Measurements from ENCODE around the gene PHB1. TPM values are rescaled to one million over a fixed set of nuclear protein-coding genes. Genes with fewer than 3 reads are reported as not detected.

The PHB1 gene
- total RNA-seq, 1 donor from 2014 or later = 440 TPM

- no peak for DNase-seq
- Mint-ChIP-seq H3K9me3 (no peaks in the 10 kb centered on the region), H3K4me1 (peaks cover 47% of the 10 kb centered on the region), H3K4me3 (no peak overlapping the region), H3K36me3 (ENCODE audit: low read depth) (peaks cover 2% of the 10 kb centered on the region), H3K27ac (no peak overlapping the region), H3K27me3 (no peaks in the 10 kb centered on the region)
- intact Hi-C loops (cut with micrococcal nuclease) = no loop called here
Measured at GRCh38 chr17:49356320-49356719, 58.4 kb downstream of the PHB1 start.

Other genes with a start within 250 kb of the PHB1 start
- 18.2 and 19.5 TPM in 2 replicates for gene GNGT2, start 204.3 kb downstream of the PHB1 start, total RNA-seq
- gene ABI3, start 204.2 kb downstream of the PHB1 start, total RNA-seq = 27.8 and 28.4 TPM in 2 replicates
- gene PHOSPHO1, start 184.1 kb downstream of the PHB1 start, total RNA-seq = 0.09 TPM in 1 of 2 replicates, not detected in the other
- 4.5 and 5.5 TPM in 2 replicates for gene ZNF652, start 52.6 kb downstream of the PHB1 start, total RNA-seq
- 0.33 TPM in 1 of 2 replicates, not detected in the other for gene NGFR, start 80.4 kb upstream of the PHB1 start, total RNA-seq
- gene NXPH3, start 161.0 kb upstream of the PHB1 start, total RNA-seq = not detected in 2 replicates